Measurements from ENCODE around the gene TMEM80.
A peak's percentile ranks its signal among the peaks of the same experiment; 100 is the strongest.

Gene TMEM80

GRCh38 chr11:699753-700152, 4.1 kb downstream of the TMEM80 start:
- no peak for DNase-seq (ENCODE audit: low spot score)

GRCh38 chr11:701741-702461, 6.3 kb downstream of the TMEM80 start:
- no peak for DNase-seq (ENCODE audit: low spot score)

GRCh38 chr11:702462-703461, 7.1 kb downstream of the TMEM80 start:
- DNase-seq (ENCODE audit: low spot score) = no peak

GRCh38 chr11:703506-703905, 7.9 kb downstream of the TMEM80 start:
- DNase-seq (ENCODE audit: low spot score) = no peak

- no peak for DNase-seq (ENCODE audit: low spot score)
These were observed 8.6 kb downstream of the TMEM80 start for GRCh38 chr11:704228-704674.

- no peak for DNase-seq (ENCODE audit: low spot score)
These were observed 9.4 kb downstream of the TMEM80 start for GRCh38 chr11:704781-705645.

GRCh38 chr11:705646-706438, 10.2 kb downstream of the TMEM80 start, which contains the start of gene EPS8L2:
Gene EPS8L2 (plus strand): TSS chr11:706231. CDS start chr11:709408, 3,177 bp downstream.
- DNase-seq (ENCODE audit: low spot score) = peak; percentile 46

- DNase-seq (ENCODE audit: low spot score) = peak; percentile 41
These were observed 10.9 kb downstream of the TMEM80 start for GRCh38 chr11:706439-706956.

- peak; percentile 41 for DNase-seq (ENCODE audit: low spot score)
These were observed 11.6 kb downstream of the TMEM80 start for GRCh38 chr11:706957-707816.

- DNase-seq (ENCODE audit: low spot score) = peak; percentile 20
These were observed 12.3 kb downstream of the TMEM80 start for GRCh38 chr11:707817-708420.

GRCh38 chr11:708511-708910, 12.9 kb downstream of the TMEM80 start:
- no peak for DNase-seq (ENCODE audit: low spot score)

GRCh38 chr11:709109-709997, 13.7 kb downstream of the TMEM80 start:
- no peak for DNase-seq (ENCODE audit: low spot score)

GRCh38 chr11:714436-714835, 18.8 kb downstream of the TMEM80 start:
- DNase-seq (ENCODE audit: low spot score) = no peak

GRCh38 chr11:719214-720016, 23.8 kb downstream of the TMEM80 start:
- no peak for DNase-seq (ENCODE audit: low spot score)

- no peak for DNase-seq (ENCODE audit: low spot score)
These were observed 24.5 kb downstream of the TMEM80 start for GRCh38 chr11:720017-720641.

- no peak for DNase-seq (ENCODE audit: low spot score)
These were observed 25.1 kb downstream of the TMEM80 start for GRCh38 chr11:720642-721246.

All from LoVo (cell line).